CD14-positive monocyte (primary cell): ENCODE data around the gene RTCA. TPM values are rescaled to one million over a fixed set of nuclear protein-coding genes. Genes with fewer than 3 reads are reported as not detected.

Experiments
- DNase-seq, 3 donors: peaks; one replicate each; pipeline ENCODE4 v3.0.0-alpha.2; 2011 to 2022
- H2AFZ ChIP-seq: 2 replicates; pipeline ENCODE4 v1.6.0; 2012; ENCODE audit warnings: mild to moderate bottlenecking, low read depth, low read length, inconsistent platforms; ENCODE audit not compliant: insufficient read depth, poor library complexity, severe bottlenecking
- H3K27ac ChIP-seq, 2 donors: 1 replicate in 1 of 2; 2 replicates in 1 of 2; pipeline ENCODE4 v1.5.1; 2012 to 2013; ENCODE audit warnings: low read length in 2 of 2, control low read depth in 1 of 2, inconsistent platforms in 1 of 2, low read depth in 1 of 2, mild to moderate bottlenecking in 1 of 2
- H3K27me3 ChIP-seq, 2 donors: one replicate each; pipeline versions ENCODE4 v1.6.0 to v1.6.1; 2011 to 2013; ENCODE audit warnings: low read length in 2 of 2; ENCODE audit not compliant: control insufficient read depth in 2 of 2, insufficient read depth in 2 of 2
- H3K36me3 ChIP-seq, 2 donors: replicated peaks in 1 of 2; 1 replicate in 1 of 2; 2 replicates in 1 of 2; pipeline versions ENCODE4 v1.5.1 to v1.6.1; 2012 to 2013; ENCODE audit warnings: low read length in 2 of 2, control low read depth in 1 of 2, inconsistent platforms in 1 of 2, mild to moderate bottlenecking in 1 of 2; ENCODE audit not compliant: insufficient read depth in 2 of 2, control insufficient read depth in 1 of 2
- H3K4me1 ChIP-seq, 2 donors: 1 replicate in 1 of 2; 2 replicates in 1 of 2; pipeline versions ENCODE4 v1.5.1 to v1.6.1; 2012 to 2013; ENCODE audit warnings: low read length in 2 of 2, control low read depth in 1 of 2, inconsistent platforms in 1 of 2, mild to moderate bottlenecking in 1 of 2, moderate library complexity in 1 of 2; ENCODE audit not compliant: insufficient read depth in 2 of 2, control insufficient read depth in 1 of 2
- H3K4me2 ChIP-seq: replicated peaks from 2 replicates; pipeline ENCODE3; 2012; ENCODE audit warnings: low read length, moderate library complexity, mild to moderate bottlenecking; ENCODE audit not compliant: poor library complexity, severe bottlenecking; ENCODE audit errors: extremely low read depth
- H3K4me3 ChIP-seq, 3 experiments: fragments of 200-600 bp in 1 of 3; sonication (generic) in 1 of 3; replicated peaks in 1 of 3; 1 replicate in 2 of 3; 2 replicates in 1 of 3; pipeline ENCODE4 v1.5.1; 2011 to 2013; ENCODE audit warnings: low read length in 3 of 3, mild to moderate bottlenecking in 3 of 3, control low read depth in 2 of 3, low read depth in 2 of 3, inconsistent platforms in 1 of 3, moderate library complexity in 1 of 3
- H3K79me2 ChIP-seq: 2 replicates; pipeline ENCODE4 v1.6.0; 2012; ENCODE audit warnings: mild to moderate bottlenecking, control low read depth, inconsistent platforms, low read length, moderate library complexity; ENCODE audit not compliant: insufficient read depth
- H3K9ac ChIP-seq: 2 replicates; pipeline ENCODE4 v1.6.0; 2017; ENCODE audit warnings: low read length, mild to moderate bottlenecking; ENCODE audit not compliant: insufficient read depth, poor library complexity, severe bottlenecking
- H3K9me3 ChIP-seq, 2 donors: replicated peaks in 1 of 2; 1 replicate in 1 of 2; 2 replicates in 1 of 2; pipeline versions ENCODE4 v1.5.1 to v1.6.1; 2012 to 2013; ENCODE audit warnings: low read length in 2 of 2, control low read depth in 1 of 2; ENCODE audit not compliant: control insufficient read depth in 1 of 2, insufficient read depth in 1 of 2
- H4K20me1 ChIP-seq: 2 replicates; pipeline ENCODE4 v1.6.0; 2012; ENCODE audit warnings: mild to moderate bottlenecking, low read length, control low read depth, moderate library complexity; ENCODE audit not compliant: insufficient read depth
- H3K27ac Mint-ChIP-seq, 7 donors: one replicate each; pipeline ENCODE4 v1.8.0; 2020; ENCODE audit warnings: mild to moderate bottlenecking in 7 of 7, mixed read lengths in 7 of 7, moderate library complexity in 6 of 7, inconsistent platforms in 2 of 7
- H3K27me3 Mint-ChIP-seq, 3 donors: one replicate each; pipeline ENCODE4 v1.8.0; 2021 to 2022; ENCODE audit warnings: low read depth in 3 of 3, mild to moderate bottlenecking in 3 of 3, mixed read lengths in 3 of 3, moderate library complexity in 3 of 3, inconsistent platforms in 1 of 3
- H3K36me3 Mint-ChIP-seq, 2 donors: one replicate each; pipeline ENCODE4 v1.8.0; 2020; ENCODE audit warnings: mixed read lengths in 2 of 2, inconsistent platforms in 1 of 2, mild to moderate bottlenecking in 1 of 2
- H3K4me1 Mint-ChIP-seq: one replicate; pipeline ENCODE4 v1.8.0; 2020; ENCODE audit warnings: mild to moderate bottlenecking, mixed read lengths
- H3K4me3 Mint-ChIP-seq, 2 donors: one replicate each; pipeline ENCODE4 v1.8.0; 2020; ENCODE audit warnings: mild to moderate bottlenecking in 2 of 2, mixed read lengths in 2 of 2, moderate library complexity in 1 of 2
- H3K9me3 Mint-ChIP-seq, 7 donors: one replicate each; pipeline ENCODE4 v1.8.0; 2020 to 2022; ENCODE audit warnings: mixed read lengths in 7 of 7, mild to moderate bottlenecking in 6 of 7, moderate library complexity in 6 of 7, inconsistent platforms in 2 of 7
- WGBS: methylation state at CpG from one replicate; pipeline ENCODE4 v1.1.5; 2013; ENCODE audit warnings: missing lambda C conversion rate; ENCODE audit not compliant: insufficient coverage; 5-methylcytosine and 5-hydroxymethylcytosine counted together
- intact Hi-C, 2 donors: fragments of 100-400 bp; cut with micrococcal nuclease; formaldehyde crosslinking; loops; one replicate each; pipeline versions ENCODE4 v1.15.0 to v1.15.1; 2023
- polyA plus RNA-seq, 3 donors: library from polyadenylated mRNA; depleted of rRNA in 1 of 3; unstranded in 2 of 3; stranded (reverse) in 1 of 3; fragments of 300-500 nt in 2 of 3; fragments of >200 nt in 1 of 3; fragmentation: Illumina TruSeq in 2 of 3; gene quantifications; 1 replicate in 2 of 3; 2 replicates in 1 of 3; pipeline ENCODE4 v1.2.3, GENCODE V29; 2012 to 2021
- TF ChIP-seq, protein P1 (sequence below): fragments of 200-600 bp; IDR thresholded peaks from one replicate; pipeline ENCODE4 v1.8.0; 2022; ENCODE audit warnings: antibody characterized with exemption, mild to moderate bottlenecking

RTCA gene
- polyA plus RNA-seq, 3 donors = 11.7 to 18.3 (median 17.9) TPM

- Mint-ChIP-seq H3K9me3 (no peaks in the 10 kb centered on the region), H3K4me3 (no peak overlapping the region), H3K36me3 (peaks cover 68 to 94% of the 10 kb centered on the region in 2 donors), H3K27me3 (no peaks in the 10 kb centered on the region), H3K4me1 (no peaks in the 10 kb centered on the region), H3K27ac (no peak overlapping the region)
- WGBS = no CpG with 5 or more reads among the region's 1 CpG
- intact Hi-C loops = no loop called here
- TF ChIP-seq, protein P1, sequence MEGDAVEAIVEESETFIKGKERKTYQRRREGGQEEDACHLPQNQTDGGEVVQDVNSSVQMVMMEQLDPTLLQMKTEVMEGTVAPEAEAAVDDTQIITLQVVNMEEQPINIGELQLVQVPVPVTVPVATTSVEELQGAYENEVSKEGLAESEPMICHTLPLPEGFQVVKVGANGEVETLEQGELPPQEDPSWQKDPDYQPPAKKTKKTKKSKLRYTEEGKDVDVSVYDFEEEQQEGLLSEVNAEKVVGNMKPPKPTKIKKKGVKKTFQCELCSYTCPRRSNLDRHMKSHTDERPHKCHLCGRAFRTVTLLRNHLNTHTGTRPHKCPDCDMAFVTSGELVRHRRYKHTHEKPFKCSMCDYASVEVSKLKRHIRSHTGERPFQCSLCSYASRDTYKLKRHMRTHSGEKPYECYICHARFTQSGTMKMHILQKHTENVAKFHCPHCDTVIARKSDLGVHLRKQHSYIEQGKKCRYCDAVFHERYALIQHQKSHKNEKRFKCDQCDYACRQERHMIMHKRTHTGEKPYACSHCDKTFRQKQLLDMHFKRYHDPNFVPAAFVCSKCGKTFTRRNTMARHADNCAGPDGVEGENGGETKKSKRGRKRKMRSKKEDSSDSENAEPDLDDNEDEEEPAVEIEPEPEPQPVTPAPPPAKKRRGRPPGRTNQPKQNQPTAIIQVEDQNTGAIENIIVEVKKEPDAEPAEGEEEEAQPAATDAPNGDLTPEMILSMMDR = no peak
- no peak overlapping the region for H3K9ac ChIP-seq
- H2AFZ ChIP-seq = no peak overlapping the region
- no peak overlapping the region for H3K4me3 ChIP-seq
- no peaks in the 10 kb centered on the region for H3K4me1 ChIP-seq
- H3K4me2 ChIP-seq = no peak overlapping the region
- no peaks in the 10 kb centered on the region for H3K9me3 ChIP-seq
- H4K20me1 ChIP-seq = peaks cover 16% of the 10 kb centered on the region
- H3K36me3 ChIP-seq = peaks cover 94 to 100% of the 10 kb centered on the region in 2 donors
- DNase-seq = no peak
- peak overlapping the region in 1 of 2 donors; percentile 12 for H3K27ac ChIP-seq
- no peaks in the 10 kb centered on the region for H3K27me3 ChIP-seq
- H3K79me2 ChIP-seq = peaks cover 8% of the 10 kb centered on the region
Observed at GRCh38 chr1:100277866-100278265, 11.8 kb downstream of the RTCA start.

GRCh38 chr1:100279358-100279923, 13.4 kb downstream of the RTCA start:
- H3K4me3 ChIP-seq = no peak overlapping the region
- H3K36me3 Mint-ChIP-seq = peaks cover 65 to 97% of the 10 kb centered on the region in 2 donors
- no peak overlapping the region for H3K4me3 Mint-ChIP-seq
- H3K27me3 Mint-ChIP-seq = no peaks in the 10 kb centered on the region
- no peaks in the 10 kb centered on the region for H3K9me3 Mint-ChIP-seq
- no peaks in the 10 kb centered on the region for H3K27me3 ChIP-seq
- H3K4me1 Mint-ChIP-seq = no peaks in the 10 kb centered on the region
- H3K79me2 ChIP-seq = no peaks in the 10 kb centered on the region
- no peak overlapping the region for H2AFZ ChIP-seq
- DNase-seq = no peak
- peaks cover 16% of the 10 kb centered on the region for H4K20me1 ChIP-seq
- intact Hi-C loops = no loop called here
- 100% methylated on average over 1 of the region's 3 CpGs for WGBS
- peaks cover 87 to 95% of the 10 kb centered on the region in 2 donors for H3K36me3 ChIP-seq
- TF ChIP-seq, protein P1 = no peak
- no peak overlapping the region for H3K9ac ChIP-seq
- no peaks in the 10 kb centered on the region for H3K9me3 ChIP-seq
- no peak overlapping the region for H3K4me2 ChIP-seq
- H3K27ac ChIP-seq = no peak overlapping the region
- peak overlapping the region in 2 of 7 donors; percentile 0 to 9 for H3K27ac Mint-ChIP-seq
- H3K4me1 ChIP-seq = no peaks in the 10 kb centered on the region
